OCI-M1 (cell line): ENCODE data around the gene ZSCAN9.

Source experiments
- DNase-seq: peaks from one replicate; lab custom pipeline; 2025; lab: John Stamatoyannopoulos, UW

ZSCAN9 gene

GRCh38 chr6:28225056-28225834 lies at the start of gene ZSCAN9:
ZSCAN9 (plus strand) TSS chr6:28225275; CDS start chr6:28227085, 1,810 bp downstream.
- peak; percentile 96 for DNase-seq

GRCh38 chr6:28176373-28176772 lies 48.7 kb upstream of the ZSCAN9 start:
- DNase-seq, result no peak

DNA sequence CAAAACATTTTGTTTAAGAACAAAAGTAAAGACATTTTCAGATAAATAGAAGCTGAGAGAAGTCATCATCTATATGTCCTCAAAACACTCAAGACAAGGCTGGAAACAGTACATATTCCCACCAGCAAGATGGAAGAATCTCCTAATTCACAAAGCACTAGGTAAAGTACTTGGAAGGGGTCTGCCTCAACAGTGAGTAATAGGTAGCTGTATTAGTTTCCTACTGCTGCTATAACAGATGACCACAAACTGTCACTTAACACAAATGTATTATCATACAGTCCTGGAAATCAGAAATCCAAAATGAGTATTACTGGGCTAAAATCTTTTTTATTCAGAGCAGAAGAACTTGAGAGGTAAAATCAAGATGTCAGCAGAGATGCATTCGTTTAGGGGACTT lies 42.8 kb upstream of the ZSCAN9 start:
- DNase-seq, result no peak

- no peak for DNase-seq
Observed at GRCh38 chr6:28188111-28188979, 36.7 kb upstream of the ZSCAN9 start.

DNA sequence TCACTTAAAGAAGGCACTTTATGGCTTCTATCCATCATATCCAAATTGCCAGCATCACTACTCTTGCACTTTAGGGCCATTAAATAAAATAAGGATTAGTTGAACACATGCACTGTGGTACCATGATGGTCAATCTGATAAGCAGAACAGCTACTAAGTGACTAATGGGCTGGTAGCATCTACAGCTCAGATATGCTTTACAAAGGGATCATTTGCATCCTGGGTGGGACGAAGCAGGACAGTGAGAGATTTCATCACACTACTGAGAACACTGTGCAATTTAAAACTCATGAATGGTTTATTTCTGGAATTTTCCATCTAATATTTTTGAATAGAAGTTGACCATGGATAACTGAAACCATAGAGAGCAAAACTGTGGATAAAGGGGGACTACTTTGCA lies 25.1 kb upstream of the ZSCAN9 start:
- no peak for DNase-seq

DNA sequence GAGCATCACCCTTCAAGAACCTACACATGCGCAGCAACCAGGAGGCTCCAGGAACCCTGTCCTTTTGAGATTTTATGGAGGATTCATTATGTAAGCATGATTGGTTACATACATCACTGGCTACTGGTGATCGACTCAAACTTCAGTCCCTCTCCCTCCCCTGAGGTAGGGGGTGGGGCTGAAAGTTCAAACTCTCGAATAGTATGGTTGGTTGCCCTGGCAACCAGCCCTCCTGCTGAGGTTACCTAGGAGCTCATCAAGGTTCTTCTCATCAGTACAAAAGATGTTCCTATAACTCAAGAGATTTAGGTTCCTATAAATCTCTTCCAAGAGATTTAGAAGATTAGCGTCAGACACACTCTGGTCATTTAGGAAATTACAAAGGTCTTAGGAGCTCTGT lies 21.9 kb upstream of the ZSCAN9 start:
- no peak for DNase-seq

GRCh38 chr6:28205879-28206278 lies 19.2 kb upstream of the ZSCAN9 start:
- no peak for DNase-seq

GRCh38 chr6:28206527-28206926 lies 18.5 kb upstream of the ZSCAN9 start:
- DNase-seq, result no peak

DNA sequence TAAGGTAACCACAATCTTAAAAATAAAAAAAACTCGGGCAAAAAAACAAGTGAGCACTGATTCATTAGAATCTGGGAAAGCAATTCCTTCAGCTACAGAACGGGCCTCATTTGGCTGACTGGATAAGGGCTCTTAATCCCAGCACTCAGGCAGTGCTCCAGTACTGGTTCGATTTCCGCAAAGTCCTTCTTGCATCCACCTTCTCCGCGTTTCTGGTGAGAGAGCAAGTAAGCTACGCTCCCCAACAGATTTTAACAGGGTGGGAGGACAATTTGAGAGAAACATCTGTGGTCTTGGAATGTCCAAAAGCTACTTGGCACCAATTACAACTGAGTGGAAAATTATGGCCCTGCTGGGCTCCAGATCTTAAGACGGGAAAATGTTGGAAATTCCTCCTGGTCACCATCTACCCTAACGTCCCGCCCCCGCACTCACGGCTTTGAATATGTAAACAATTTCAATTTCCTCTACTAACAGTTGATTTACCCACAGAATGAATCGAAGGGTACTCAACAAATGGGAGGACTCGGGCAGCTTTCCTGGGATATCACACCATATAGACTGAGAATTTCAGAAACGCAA lies 18.1 kb upstream of the ZSCAN9 start:
- DNase-seq, result no peak

GRCh38 chr6:28207510-28208110 lies 17.5 kb upstream of the ZSCAN9 start:
- peak; percentile 72 for DNase-seq

DNA sequence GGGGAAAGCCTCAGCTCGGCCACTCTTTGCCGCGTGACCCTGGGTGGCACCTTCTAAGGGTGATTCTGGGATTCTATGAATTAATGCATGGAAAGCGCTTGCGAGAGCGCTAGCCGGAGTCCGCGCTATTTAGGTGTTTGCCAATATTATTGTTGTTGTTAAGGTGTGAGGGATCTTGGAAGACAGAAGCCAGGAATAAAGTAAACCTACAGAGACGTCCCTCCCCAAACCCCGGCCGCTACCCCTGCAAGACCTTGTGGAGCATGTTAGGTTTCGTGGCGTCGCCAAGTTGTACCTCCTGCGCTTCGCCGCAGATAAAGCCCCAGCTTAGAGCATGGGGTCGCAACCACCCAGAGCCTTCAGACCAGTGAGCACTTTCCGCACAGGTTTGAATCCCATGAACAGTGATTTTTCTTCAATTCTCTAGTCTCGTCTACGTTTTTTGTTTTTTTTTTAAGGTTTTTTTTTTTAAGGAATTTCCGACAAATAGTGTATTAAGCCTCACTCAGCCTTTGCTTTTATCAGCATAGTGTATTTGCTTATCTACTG lies 16.9 kb upstream of the ZSCAN9 start:
- DNase-seq, result peak; percentile 61

DNA sequence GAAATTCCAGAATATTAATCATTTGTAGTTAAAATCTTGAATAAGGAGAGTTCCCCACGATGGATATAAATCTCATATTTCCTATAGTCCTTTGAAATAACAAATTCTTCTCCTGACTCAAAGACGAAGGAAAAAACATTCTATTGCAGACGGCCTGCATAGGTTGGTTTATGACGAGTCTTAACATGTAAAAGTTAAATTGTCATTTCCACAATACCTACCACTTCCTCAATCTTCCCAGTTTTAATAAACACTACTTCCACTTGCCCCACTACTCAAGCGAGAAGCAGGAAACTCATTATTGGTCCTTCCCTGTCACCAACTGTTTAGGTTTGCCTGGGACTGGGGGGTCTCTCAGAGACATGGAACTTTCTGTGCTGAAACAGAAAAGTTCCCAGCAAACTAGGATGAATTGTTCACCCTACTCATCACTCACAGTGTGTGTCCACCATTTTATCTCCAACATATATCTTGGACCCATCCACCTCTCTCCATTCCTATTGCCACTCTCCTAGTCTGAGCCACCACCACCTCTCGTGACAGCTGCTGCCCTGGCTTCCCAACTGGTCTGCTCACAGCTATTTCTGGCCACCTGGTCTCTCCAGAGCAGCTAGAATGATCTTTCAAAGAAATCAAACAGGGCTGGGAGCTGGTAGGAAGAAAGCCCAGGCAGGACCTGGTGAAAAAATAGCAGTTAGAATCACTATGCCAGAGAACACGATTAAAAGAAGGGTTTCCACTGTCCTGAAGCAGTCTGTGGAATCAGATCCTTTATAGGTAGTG lies 15.1 kb upstream of the ZSCAN9 start:
- DNase-seq, result no peak

GRCh38 chr6:28211840-28212509 lies 13.1 kb upstream of the ZSCAN9 start:
- no peak for DNase-seq

DNA sequence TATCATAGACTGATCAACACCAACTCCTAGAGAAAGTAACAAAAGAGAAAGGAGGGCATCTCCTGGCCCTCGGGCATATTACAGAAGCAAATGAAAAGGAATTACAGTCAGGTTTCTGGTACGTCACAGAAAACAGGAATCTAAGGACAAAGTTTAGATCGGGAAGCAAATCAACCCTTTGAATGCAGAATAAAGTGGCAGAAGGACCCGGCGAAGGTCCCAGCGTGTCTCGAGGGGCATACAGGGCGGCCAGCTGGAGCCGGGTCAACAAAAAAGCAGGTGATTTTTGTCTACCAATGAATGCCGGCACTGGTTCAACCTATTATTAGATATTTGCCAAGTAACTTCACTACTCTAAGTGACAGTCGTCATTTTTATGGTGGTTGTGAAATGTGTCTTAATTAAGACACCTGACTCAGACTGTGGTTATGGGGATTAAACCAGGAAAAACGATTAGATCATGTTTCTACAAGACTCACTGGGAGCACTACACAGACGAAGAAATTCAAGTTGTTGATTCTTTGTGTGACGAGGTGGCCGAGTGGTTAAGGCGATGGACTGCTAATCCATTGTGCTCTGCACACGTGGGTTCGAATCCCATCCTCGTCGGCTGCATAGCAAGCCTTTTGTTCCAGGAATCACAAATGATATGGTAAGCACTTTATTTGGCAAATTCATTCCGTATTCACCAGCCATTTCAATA lies 12.4 kb upstream of the ZSCAN9 start:
- peak; percentile 99 for DNase-seq

DNA sequence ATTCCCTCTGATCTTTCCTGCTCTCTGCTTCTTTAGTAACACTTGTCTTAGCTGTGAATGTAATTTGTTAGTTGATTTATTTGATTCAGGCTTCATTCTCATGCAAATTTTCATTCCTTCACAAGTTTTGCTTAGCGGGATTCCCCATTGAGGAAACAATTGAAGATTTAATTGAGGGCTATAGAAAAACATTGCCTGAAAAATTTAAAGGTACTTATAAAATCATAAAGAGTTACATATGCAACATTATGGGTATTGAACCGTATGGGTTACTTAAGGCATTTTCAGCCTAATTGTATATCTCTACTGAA lies 11.9 kb upstream of the ZSCAN9 start:
- no peak for DNase-seq

GRCh38 chr6:28215425-28215824 lies 9.7 kb upstream of the ZSCAN9 start:
- no peak for DNase-seq

GRCh38 chr6:28217890-28218289 lies 7.2 kb upstream of the ZSCAN9 start:
- no peak for DNase-seq

GRCh38 chr6:28218312-28219248 lies 6.5 kb upstream of the ZSCAN9 start:
- peak; percentile 92 for DNase-seq
